Measurements from ENCODE around the gene ADIPOR2. TPM values are rescaled to one million over a fixed set of nuclear protein-coding genes. Genes with fewer than 3 reads are reported as not detected.

The ADIPOR2 gene
- total RNA-seq, 1 experiment from 2014 or later: 45.3 TPM

- Mint-ChIP-seq H3K27ac (0 out of 7 replicates have a peak overlapping the region, but pooled peaks of 1 of the 3 experiments have one; percentile 3), H3K4me1 (peaks cover 11 to 12% of the 10 kb centered on the region in 2 experiments), H3K27me3 (ENCODE audit: low read depth) (no peaks in the 10 kb centered on the region), H3K36me3 (ENCODE audit: insufficient read depth in 1 of 3, low read depth in 3 of 3) (peaks cover 4 to 11% (median 6%) of the 10 kb centered on the region in 3 experiments; a peak in 6 of 7 replicates), H3K4me3 (no peak overlapping the region), H3K9me3 (no peaks in the 10 kb centered on the region)
- Histone ChIP-seq H3K14ac (ENCODE audit: insufficient read depth, low read length) (no peak overlapping the region), H4K8ac (replicated peaks; ENCODE audit: insufficient read length, low read depth, low read length) (no peak overlapping the region), H3K9me3 (ENCODE audit: control insufficient read depth, low read depth, low read length) (no peaks in the 10 kb centered on the region), H3K27ac (ENCODE audit: insufficient read length, low read depth, low read length) (no peak overlapping the region), H3T11ph (ENCODE audit: low read length) (no peak overlapping the region), H3K56ac (ENCODE audit: insufficient read length, low read depth, low read length) (no peak overlapping the region), H4K91ac (ENCODE audit: insufficient read length, low read depth, low read length) (no peak overlapping the region), H2BK20ac (ENCODE audit: low read depth, low read length, poor library complexity, severe bottlenecking) (no peak overlapping the region), H2AFZ (ENCODE audit: low read length) (no peak overlapping the region), H3K4ac (ENCODE audit: low read depth, low read length) (no peak overlapping the region), H3K4me2 (ENCODE audit: insufficient read depth, insufficient read length, low read length) (no peak overlapping the region), H3K27me3 (ENCODE audit: insufficient read depth, low read length) (no peaks in the 10 kb centered on the region), H2AK5ac (ENCODE audit: insufficient read length, low read length) (no peak overlapping the region), H4K5ac (ENCODE audit: insufficient read length, low read depth, low read length) (no peak overlapping the region), H3K23ac (ENCODE audit: insufficient read length, low read depth, low read length) (no peak overlapping the region), H3K9ac (ENCODE audit: extremely low read depth, insufficient read length, low read length) (no peak overlapping the region), H3K4me1 (ENCODE audit: insufficient read depth, low read length) (no peaks in the 10 kb centered on the region), H3K23me2 (ENCODE audit: insufficient read length, low read depth, low read length, poor library complexity, severe bottlenecking) (no peaks in the 10 kb centered on the region), H2BK5ac (ENCODE audit: insufficient read length, low read length) (no peak overlapping the region), H3K79me2 (ENCODE audit: insufficient read depth, low read length) (peaks cover 43% of the 10 kb centered on the region; the same call in 1 of the 2 replicates), H2BK15ac (ENCODE audit: low read depth, low read length) (no peak overlapping the region), H4K20me1 (ENCODE audit: control insufficient read depth, insufficient read depth, insufficient read length) (no peaks in the 10 kb centered on the region), H2BK12ac (ENCODE audit: insufficient read length, low read depth, low read length) (no peak overlapping the region), H2BK120ac (ENCODE audit: low read depth, low read length, poor library complexity, severe bottlenecking) (no peak overlapping the region), H3K18ac (ENCODE audit: insufficient read length, low read depth, low read length) (no peak overlapping the region), H3K79me1 (ENCODE audit: insufficient read depth, low read depth, low read length, poor library complexity, severe bottlenecking) (peaks cover 7% of the 10 kb centered on the region)
- DNase-seq: no peak
- no CpG with 5 or more reads among the region's 2 CpGs for WGBS (ENCODE audit: extremely low coverage, insufficient read length, low lambda C conversion rate)
- no peak for TF ChIP-seq CTCF (conservative IDR thresholded peaks at IDR 0.05)
Measured at GRCh38 chr12:1697271-1697670, 6.4 kb downstream of the ADIPOR2 start.
